GM21381 (cell line): ENCODE measurements around the gene NOL11.
"Not testable (repeated sequence)": the region's sequence is repeated elsewhere in the genome, so short reads cannot be mapped to it uniquely, and the experiment has no call there.

Experiments used
- ATAC-seq: cut with Tn5 transposase; IDR thresholded peaks from one replicate; pipeline ENCODE4 v1.9.1; 2021; ENCODE audit warnings: mild to moderate bottlenecking, moderate library complexity; ENCODE audit not compliant: unreplicated experiment

The NOL11 gene

GRCh38 chr17:67752160-67752559 is 34.4 kb downstream of the NOL11 start:
- not testable (repeated sequence) for ATAC-seq

- no peak for ATAC-seq
Observed at GRCh38 chr17:67753026-67753425, 35.3 kb downstream of the NOL11 start.

- ATAC-seq: no peak
Observed at GRCh38 chr17:67754001-67754400, 36.3 kb downstream of the NOL11 start.

DNA sequence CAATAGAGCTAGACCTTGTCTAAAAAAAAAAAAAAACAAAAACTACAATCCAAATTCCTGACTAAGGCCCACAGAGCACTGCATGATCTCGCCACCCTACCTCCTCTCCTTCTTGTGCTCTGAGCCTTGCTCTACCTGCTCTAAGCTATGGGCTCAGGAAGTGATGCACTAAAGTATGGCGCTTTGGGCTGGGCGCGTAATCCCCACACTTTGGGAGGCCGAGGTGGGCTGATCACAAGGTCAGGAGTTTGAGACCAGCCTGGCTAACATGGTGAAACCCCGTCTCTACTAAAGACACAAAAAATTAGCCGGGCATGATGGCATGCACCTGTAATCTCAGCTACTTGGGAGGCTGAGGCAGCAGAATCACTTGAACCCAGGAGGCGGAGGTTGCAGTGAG is 37.0 kb downstream of the NOL11 start:
- ATAC-seq: not testable (repeated sequence)

DNA sequence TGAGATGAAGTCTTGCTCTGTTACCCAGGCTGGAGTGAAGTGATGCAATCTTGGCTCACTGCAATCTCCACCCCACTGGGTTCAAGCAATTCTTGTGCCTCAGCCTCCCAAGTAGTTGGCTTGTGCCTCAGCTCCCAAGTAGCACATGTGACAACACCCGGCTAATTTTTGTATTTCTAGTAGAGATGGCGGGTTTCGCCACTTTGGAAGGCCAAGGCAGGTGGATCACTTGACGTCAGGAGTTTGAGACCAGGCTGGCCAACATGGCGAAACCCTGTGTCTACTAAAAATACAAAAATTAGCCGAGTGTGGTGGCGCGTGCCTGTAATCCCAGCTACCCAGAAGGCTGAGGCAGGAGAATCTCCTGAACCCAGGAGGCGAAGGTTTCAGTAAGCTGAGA is 39.0 kb downstream of the NOL11 start:
- not testable (repeated sequence) for ATAC-seq

DNA sequence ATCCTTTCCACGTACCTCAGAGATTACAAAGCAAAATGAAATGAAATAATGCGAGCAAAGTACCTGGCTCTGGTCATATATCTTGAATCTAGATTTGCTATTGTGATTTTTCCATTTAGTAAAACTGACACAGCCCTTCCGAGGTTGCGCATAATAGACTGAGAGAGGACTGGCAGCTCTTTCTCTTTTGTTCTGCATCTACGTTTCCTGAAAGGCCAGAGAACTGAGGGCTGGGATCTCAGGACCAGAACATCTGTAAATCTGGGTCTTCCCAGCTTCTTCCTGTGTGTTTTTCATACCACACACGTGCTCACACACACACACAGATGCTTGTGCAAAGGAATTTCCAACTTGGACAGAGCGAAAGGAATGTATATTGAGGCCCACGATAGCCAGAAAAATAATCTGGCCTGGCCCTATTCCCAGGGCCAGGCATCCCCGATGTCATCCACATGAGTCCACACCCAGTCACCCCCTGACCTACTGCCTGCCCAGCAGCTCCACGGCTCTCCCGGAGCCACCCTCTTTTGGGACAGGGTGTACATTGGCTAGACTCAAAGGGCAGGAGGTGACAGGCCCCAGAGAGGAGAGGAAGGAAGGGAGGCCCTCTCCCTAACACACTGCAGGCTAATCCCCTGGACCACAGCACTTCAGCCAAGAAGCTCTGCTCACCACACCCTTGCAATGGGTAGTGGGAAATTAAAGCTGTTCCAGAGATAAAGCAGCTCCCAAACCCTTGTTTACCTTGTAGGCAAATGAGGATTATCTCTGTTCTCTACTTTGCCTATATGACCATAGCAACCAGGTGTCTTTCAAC is 41.8 kb downstream of the NOL11 start:
- no peak for ATAC-seq

DNA sequence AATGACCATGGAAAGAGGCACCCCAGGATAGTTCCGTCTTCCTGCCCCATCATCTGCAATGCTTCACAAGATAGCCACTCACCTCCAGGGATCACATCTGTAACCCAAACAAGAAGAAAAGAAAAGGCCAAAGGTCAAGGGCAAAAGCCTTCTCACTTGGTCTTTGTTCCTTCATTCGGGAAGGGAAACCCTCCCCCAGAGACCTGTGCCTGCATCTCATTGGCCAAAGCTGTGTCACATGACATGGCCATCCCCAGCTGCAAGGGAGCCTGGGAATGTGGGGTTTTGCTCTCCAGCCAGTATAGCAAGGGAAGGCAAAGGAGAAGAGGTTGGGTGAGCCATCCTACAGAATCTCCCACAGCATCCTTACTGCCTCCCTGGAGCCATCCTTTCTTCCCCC is 47.9 kb downstream of the NOL11 start:
- ATAC-seq: no peak

- ATAC-seq: no peak
Observed at GRCh38 chr17:67769231-67769630, 51.5 kb downstream of the NOL11 start.

DNA sequence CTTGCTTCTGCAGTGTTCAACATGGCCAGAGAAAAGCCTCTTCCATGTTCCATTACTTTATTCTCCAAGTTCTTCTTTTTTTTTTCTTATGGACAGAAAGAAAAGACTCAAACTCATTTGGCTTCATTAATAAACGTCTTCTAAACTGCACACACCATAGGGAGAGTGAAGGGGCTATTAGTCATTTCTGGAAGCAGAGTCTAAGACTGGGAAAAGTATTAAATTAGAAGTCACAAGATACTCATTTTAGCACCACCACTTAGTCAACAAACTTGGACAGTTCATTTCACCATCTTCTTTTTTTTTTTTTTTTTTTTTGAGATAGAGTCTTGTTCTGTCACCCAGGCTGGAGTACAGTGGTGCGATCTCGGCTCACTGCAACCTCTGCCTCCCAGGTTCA is 52.8 kb downstream of the NOL11 start:
- ATAC-seq: no peak

DNA sequence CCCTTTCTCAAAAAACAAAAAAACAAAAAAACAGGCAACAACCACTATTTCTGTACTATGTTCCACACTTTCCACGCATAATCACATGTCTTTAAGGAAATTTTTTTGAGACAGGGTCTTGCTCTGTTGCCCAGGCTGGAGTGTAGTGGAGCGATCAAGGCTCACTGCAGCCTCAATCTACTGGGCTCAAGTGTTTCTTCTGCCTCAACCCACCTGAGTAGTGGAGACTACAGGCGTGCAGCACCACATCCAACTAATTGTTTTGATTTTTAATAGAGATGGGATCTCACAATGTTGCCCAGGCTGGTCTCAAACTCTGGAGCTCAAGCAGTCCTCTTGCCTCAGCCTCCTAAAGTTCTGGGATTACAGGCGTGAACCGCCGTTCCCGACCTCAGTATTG is 54.9 kb downstream of the NOL11 start:
- no peak for ATAC-seq

DNA sequence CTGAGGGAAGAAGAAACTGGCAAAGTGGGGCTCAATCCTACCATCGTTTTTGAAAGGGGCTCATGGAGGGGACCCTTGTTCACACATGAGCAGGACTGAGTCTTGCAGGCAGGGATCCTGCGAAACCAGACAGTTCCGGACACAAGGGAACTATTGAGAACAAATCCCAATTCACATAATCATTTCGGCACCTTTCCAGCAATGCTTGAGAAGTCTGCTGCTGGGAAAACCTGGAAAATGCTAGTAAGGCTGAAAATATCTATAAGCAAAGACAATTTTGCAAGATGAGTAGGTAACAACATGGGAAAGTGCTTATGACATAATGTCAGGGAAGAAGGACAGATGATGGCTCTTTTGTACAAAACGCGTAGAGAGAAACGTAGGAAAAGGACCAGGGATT is 55.5 kb downstream of the NOL11 start:
- ATAC-seq: no peak

GRCh38 chr17:67779098-67779672 is 61.4 kb downstream of the NOL11 start:
- ATAC-seq: no peak

DNA sequence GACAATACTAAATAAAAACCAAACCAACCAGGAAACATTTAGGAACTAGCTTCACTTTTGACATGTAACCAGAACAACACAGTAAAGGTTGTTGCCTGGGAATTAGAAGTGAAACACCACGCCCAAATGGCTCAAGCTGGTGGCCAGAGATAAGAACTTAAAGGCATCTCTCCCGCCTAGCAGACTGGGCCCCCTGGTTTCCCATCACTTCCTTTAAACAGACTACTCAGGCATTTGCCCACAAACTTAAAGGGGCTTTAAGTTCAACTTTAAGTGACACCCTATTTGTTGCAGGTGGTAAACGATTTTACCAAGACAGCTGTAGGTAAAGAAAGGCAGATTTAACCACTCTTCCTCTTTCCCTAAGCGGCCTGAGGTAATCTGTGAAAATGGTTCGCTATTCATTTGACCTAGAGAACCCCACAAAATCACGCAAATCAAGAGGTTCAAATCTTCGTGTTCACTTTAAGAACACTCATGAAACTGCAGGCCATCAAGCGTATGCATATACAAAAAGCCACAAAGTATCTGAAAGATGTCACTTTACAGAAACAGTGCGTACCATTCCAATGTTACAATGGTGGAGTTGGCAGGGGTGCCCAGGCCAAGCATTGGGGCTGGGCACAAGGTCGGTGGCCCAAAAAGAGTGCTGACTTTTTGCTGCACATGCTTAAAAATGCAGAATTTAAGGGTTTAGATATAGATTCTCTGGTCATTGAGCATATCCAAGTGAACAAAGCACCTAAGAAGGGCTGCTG is 66.8 kb downstream of the NOL11 start:
- no peak for ATAC-seq

DNA sequence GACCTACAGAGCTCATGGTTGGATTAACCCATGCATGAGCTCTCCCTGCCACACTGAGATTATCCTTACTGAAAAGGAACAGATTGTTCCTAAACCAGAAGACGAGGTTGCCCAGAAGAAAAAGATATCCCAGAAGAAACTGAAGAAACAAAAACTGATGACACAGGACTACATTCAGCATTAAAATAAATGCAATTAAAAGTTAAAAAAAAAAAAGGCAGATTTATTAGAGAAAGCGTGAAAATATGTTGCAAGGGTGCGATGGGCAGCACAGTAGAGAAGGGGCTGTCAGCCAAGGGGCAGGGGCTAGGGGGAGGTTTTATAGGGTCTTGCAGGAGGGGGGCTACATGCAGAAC is 67.4 kb downstream of the NOL11 start:
- no peak for ATAC-seq

DNA sequence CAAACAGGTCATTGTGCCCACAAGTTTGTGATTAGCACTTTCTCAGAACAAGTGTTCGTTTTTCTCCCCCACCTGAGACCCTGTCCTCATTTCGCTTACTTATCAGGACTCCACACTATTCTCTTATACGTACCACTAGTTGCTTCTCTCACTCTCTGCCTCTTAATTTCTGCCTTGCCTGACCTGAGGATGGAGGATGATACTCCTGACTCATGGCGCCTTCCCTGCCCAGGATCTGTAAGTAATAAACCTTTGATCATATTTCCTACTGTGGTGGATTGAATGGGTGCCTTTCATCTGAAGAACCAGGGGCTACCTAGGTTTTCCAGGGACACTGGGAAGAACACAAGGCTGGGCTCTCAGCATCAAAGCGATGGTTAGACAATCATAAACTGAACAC is 67.8 kb downstream of the NOL11 start:
- ATAC-seq: no peak
